Activated CD4-positive, alpha-beta T cell treated with anti-CD3 and anti-CD28 coated beads for 1 hour (primary cell): ENCODE measurements around the gene TBXAS1.

Experiments used
- DNase-seq: peaks from one replicate; pipeline ENCODE4 v3.0.0-alpha.2; 2020

The TBXAS1 gene

DNA sequence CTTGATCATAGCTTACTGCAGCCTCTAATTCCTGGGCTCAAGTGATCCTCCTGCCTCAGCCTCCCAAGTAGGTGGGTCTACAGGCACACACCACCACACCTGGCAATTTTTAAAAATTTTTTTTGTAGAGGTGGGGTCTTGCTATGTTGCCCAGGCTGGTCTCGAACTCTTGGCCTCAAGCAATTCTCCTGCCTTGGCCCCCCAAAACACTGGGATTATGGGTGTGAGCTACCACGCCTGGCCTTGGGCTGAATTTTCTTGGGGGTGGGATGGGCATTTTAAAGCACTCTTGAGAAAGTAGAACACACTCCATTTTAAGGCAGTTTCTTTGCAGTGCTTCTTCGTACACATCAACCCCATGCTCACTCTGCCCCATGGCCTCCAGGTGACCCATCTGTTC lies 28.7 kb downstream of the TBXAS1 start:
- no peak for DNase-seq

DNA sequence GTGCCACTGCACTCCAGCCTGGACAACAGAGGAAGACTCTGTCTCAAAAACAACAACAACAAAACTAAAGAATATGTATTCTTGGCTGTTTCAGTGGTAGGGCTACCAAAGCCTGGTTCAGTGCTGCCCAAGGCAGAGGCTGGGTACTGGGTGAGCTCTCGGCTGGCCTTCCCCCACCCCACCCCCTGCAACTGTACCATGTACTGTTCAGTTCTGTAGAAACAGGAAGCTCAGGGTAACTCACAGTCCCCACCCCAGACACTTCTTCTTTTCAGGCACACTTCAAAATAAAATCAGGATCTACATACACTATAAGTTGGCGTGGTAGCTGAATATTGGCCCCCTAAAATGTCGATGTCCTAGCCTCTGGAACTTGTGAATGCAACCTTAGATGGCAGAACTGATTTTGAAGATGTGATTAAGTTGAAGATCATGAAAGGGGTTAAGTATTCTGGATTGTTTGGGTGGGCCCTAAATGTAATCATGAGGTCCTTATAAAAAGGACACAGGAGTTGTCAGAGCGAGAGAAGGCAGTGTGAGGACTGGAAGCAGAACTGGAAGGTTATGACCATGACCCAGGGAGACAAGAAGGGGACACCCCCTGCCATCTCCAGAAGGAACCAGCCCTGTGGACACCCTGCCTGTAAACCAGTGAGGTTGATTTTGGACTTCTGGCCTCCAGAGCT lies 31.2 kb downstream of the TBXAS1 start:
- no peak for DNase-seq

DNA sequence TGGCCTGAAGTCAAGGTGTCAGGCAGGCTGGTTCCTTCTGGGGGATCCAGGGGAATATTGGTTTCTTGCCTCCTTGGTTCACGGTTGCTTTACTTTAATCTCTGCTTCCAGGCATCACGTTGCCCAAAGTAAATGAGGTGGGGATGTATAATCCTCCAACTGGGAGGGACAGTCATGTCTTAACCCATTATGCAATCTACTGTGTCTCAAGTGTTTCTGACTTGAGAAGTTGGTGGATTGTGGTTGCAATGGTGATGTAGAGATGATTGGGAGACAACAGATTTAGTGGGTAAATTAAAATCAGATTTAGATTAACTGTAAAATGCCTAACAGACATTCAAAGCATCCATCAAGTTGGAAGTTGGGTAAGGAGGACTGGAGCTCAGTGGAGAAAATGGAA lies 32.7 kb downstream of the TBXAS1 start:
- DNase-seq = no peak

DNA sequence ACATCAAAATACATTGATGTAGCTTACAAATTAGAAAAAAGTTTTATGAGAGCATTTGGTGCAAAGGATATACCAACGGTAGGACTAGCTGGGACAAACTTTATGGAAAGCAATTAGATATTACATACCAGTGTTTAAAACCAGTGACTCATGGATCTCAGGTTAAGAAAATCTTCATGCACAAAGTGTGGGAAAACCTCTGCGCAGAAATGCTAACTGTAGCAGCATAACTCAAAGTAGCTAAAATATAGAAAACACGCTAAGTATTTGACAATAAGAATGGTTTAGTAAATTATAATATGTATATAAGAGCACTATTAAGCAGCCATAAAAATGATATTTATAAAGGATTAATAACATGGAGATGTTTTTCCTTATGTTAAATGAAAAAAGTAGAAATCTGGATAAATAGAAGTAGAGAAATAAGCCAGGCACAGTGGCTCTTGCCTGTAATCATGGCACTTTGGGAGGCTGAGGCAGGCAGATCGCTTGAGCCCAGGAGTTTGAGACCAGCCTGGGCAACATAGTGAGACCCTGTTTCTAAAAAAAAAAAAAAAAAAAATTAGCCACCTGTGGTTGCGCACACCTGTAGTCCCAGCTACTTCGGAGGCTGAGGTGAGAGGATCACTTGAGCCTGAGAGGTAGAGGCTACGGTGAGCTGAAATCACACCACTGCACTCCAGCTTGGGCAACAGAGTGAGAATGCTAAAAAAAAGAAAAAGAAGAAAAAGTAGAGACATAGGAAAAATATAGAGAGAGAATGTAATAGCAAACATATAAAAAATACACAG lies 37.2 kb downstream of the TBXAS1 start:
- no peak for DNase-seq

DNA sequence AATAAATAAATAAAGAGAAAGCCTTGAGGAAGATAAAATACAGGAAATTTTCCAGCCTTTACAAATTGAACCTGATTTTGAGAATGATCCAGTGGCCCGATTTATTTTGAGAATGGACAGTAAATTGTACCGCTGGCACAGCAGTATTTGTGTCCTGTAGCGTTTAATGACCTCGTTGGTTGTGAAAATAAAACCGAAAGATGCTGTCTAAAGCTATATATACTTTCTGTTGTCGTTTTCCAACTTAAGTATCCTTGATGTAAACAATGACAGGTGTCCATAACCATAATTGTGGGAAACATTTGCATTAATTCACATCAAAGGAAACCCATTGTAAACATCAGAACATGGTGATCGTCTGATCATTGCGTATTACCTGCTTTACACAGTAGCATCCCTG lies 38.8 kb downstream of the TBXAS1 start:
- DNase-seq = no peak

DNA sequence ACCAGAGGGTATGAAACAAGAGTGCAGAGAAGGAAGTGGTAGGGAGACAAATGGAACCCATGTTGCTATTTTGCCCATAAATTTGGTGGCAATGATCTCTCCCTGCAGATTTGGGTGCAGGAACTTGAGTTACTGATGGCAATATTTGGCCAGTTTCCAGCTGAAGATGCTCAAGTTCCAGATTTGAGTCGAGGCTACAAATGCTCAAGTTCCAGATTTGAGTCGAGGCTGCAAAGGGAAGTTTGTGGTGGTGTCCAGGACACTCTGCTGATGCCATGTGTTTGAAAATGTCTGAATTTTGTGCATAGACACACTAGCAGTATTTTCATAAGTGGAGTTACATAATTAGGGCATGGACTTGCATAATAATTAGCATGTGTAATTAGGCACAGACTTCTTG lies 40.8 kb downstream of the TBXAS1 start:
- no peak for DNase-seq

DNA sequence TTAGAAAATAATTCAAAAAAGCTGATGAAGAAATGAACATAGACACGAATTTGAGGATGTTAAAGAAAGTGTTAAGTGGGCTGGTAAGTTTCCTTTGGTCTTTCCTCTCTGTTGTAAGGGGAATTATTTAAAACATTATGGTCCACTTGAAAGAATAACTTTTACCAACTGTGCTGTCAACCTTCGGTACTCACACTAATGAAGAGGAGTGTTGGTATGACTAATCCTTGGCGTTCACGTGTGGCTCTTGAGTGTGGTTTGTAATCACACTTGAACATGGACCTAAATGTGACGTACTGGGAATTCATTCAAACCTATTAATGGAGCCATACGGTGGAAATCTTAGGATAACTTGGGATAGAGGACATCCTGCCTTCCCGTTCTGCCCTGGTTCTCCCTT lies 41.3 kb downstream of the TBXAS1 start:
- no peak for DNase-seq

DNA sequence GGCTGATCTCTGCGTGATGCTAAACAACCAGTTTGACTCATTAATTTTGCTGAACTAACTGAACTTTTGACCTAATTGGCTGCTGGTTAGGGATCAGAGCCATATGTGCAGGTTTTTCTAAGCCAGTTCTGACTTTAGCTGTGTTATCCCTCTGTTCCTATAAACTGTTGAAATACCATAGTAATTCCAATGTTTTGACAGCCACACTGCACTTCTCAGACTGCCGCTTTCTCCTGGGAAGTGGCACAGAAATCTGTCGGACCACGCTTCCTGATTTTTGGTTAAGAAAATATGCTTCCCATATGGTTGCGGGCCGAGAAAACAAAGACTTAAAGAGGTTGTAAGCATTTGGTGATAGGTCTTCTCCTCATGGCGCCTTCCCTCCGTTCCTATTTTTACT lies 42.3 kb downstream of the TBXAS1 start:
- DNase-seq = no peak

DNA sequence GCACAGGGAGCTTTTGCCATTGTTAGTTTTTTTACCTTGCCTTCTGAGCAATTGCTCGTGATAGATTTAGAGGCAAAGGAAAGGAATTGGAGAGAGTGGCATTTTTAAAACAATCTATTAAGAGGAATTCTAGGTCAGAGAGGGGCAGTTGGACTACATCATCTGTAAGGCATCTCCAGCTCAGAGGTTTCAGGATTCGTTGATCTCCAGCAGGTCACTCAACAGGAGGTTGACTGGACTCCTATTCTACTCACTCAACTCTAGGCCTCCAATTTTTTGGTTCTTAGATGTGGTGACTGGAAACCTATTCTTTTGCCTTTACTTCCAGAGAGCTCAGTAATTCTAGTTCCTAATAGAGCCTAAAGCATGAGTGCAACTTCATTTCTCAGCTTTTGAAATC lies 42.8 kb downstream of the TBXAS1 start:
- DNase-seq = no peak

DNA sequence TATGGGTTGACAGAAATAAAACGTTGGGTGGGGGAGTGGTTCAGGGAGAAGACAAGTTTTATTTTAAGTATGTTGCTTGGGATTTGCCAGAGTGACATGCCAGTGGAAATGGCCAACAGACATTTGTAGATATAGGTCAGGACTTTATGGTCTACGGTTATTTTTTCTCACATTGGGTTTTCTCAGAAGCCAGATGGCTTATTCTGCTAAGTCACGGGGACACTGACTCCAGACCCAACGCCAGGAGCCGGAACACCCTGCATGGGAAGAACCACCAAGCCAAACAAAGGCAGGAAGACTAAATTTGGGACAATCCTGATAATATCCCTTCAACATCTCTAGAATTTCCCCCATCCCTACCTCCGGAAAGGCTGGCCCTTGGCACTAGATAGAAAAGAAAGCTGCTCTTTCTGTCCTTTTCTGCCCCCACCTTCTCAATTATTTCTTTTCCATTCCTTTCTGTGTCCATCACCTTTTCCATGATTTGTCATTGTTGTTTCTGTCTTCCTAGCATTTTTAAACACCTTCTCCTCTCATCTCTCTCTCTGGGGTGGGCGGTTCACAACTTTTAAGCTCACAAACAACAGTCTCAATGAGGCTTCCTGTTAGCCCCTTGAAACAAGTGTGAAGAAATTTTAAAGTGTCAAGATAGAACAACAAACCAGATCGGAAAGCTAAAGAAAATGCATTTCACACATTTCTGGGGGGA lies 44.7 kb downstream of the TBXAS1 start:
- no peak for DNase-seq

DNA sequence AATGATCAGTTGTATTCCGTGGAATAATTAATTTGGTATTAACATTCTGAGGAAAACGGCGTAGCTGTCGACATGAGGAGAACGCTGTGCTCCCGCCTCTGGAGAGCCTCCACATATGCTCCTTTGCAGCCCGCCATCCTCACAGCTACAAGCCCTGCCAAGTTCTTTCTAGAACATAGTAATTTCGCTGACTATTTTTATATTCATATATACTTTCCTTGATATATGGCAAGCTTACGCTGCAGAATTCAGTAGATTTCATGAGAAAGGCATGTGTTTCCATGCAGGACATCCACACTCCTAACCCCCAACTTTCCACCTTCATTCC lies 45.2 kb downstream of the TBXAS1 start:
- DNase-seq = no peak

DNA sequence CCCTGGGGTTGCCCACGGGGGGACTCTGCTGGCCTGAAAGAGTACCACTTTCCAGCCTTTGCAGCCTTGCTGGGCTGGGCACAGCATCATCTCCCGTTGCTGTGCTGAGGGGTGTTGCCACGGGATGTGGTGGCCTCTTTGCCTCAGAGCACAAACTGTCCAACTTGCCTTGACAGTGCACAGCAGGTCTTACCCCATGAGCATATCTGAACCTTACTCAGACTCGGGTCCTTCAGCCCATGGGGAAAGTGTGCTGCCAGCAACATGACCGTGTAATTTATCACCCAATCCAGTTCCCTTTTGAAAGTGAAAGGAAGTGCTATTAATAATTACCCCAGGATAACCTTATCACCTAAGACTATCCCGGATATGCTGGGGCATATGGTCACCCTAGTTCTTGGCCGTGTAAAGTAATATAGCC lies 46.8 kb downstream of the TBXAS1 start:
- DNase-seq = no peak

DNA sequence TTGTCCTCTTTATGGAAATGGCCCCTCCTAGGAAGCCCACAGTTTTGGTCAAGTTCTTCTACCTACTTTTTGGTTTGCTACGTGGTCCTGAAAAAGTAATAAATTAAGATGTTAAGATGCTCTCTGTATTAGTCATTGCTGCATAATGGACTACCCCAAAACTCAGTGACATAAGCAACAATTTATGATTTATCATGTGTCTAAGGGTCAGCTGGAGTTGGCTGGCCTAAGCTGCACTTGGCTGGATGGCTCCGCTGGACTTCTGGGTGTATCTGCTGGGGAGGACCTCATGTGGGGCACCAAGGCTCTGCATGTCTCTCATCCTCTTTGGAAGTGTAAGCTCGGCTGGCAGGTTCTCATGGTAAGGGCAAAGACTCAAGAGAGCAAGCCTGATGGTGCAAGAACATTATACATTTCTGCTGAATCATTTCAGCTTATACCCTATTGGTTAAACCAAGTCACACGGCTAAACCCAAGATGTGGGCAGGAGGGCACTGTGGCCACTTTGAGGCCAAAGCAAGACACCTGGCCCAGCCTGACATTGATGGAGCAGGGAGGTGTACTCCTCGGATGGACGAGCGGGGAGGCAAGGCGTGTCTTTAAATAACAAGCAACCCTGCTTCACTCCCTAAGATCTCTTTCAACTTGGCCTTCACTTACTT lies 47.7 kb downstream of the TBXAS1 start:
- no peak for DNase-seq

DNA sequence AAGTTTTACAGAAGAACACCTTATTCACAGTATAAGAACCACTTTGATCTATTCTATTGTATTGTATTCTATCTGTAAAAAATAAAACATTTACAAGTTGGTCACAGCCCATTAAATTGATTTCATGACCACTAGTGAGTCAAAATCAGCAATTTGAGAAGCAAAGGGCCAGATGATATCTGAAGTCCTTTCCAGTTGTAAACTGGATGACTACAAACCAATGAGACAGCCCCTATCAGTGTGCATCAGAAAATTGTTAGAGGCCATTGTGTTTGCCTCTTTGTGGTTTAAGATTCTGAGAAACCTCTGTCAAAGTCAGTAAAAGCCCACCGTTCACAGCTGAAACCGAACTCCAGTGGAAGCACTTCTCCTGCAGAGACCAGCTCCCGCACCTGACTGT lies 54.8 kb downstream of the TBXAS1 start:
- no peak for DNase-seq

DNA sequence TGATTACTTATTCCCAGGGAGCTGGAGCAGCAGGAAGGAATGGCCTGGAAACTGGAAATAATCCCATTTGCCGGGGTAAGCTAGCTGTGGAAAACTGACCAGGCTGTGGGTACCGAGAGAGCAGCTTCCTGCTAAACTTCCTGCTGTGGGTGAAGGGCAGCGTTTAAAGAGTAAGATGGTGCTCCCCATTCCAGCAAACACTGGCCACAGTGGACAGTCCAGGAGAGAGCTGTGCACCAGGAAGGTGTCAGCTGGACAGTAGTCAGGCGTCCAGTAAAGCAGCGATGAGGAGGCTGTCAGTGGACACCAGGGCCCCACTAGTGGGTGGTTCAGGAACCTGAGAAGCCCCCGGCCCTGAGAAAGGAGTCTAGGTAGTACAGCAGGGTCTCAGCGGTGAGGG lies 55.4 kb downstream of the TBXAS1 start:
- DNase-seq = no peak

DNA sequence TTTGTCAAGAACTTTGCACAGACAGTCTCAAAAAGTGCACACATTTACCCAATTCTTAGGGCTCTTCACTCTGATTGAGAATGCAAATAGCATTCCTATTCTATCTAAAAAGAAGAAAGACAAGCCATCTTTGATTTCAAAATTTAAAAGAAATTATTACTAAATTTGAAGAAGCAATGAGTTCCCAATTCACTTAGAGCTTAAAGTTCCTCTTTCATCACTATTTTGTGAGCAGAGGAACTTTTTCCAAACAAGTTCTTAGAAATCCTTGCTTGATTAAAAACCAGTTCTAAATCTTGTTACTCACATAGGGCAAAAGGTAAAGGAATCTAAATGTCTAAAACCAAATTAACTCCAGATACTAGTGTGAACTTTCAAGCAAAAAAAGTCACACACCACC lies 56.4 kb downstream of the TBXAS1 start:
- no peak for DNase-seq

DNA sequence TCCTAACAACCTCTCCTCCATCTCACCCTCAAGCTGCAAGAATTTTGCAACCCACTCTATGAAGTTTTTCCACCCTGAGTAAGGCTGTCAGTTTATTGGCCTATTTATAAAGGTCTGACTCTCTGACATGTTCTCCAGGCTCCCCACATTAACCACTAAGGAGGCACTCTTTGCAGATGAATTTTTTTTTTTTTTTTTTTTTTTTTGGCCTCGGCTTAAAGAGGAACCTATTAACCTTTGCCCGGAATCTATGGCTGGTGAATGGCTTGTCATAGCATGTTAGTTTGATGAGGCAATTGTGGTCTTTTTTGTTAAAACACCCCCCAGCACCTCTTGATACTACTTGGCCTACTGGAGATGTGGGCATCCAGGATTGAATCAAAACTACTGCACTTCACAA lies 57.1 kb downstream of the TBXAS1 start:
- no peak for DNase-seq

DNA sequence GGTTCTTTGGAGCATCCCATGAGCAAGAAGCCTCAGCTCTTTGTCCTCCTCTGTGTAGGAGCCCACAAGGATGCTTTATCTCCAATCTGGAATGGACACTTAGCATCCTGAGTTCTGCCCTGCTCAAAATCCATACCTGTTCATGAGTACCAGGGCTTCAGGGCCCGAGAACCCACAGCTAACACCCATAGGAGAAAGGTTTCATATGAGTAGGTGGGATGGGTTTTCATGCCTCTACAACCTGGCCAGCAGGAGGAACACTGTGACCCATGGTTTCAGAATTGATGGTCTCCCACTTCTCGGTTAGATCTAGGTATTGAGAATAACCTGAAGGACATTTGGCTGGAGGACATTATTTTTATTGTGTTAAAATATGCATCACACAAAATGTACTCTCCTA lies 57.8 kb downstream of the TBXAS1 start:
- no peak for DNase-seq

DNA sequence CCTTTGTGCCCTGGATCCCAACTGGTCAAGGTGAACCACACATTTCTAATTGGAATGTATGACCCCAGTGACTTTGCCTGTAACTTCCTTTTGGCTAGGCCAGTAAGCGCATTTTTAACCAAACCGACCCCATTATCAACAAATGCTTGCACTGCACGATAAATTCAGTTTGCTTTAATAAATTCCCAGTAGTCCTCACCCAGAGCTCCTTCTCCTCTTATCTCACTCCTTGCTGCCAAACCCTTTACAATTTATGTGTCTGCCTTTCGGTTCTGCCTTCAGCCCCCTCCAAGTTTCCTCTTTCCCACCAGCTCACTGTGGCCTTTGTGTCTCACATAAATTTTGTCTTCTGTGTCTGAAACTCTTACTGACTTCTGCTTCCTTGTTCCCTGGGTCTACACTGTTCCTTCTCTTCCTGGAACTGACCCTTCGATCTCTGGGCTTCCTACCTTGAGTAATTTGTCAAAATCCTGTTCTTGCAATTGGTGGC lies 59.0 kb downstream of the TBXAS1 start:
- no peak for DNase-seq

DNA sequence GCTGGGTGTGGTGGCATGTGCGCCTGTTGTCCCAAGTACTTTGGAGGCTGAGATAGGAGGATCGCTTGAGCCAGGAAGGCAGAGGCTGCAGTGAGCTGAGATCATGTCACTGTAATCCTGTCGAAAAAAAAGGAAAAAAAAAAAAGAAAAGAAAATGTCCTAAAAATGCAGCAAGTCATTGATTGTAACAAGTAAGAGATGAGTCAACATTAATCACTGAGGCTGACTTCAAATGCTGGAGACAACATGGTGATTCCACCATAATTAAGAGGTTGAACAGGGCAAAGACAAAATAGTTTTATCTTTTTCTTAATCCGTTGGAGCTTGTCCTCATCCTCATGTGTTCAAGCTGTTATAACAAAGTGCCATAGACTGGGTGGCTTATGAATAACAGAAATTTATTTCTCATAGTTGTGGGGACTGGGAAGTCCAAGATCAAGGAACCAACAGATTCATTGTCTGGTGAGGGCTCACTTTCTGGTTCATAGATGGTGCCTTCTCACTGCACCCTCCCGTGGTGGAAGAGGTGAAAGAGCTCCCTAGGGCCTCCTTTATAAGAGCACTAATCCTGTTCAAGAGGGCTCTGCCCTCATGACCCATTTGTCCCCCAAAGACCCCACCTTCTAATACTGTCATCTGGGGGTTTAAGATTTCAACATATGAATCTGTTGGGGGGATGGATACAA lies 60.3 kb downstream of the TBXAS1 start:
- no peak for DNase-seq

DNA sequence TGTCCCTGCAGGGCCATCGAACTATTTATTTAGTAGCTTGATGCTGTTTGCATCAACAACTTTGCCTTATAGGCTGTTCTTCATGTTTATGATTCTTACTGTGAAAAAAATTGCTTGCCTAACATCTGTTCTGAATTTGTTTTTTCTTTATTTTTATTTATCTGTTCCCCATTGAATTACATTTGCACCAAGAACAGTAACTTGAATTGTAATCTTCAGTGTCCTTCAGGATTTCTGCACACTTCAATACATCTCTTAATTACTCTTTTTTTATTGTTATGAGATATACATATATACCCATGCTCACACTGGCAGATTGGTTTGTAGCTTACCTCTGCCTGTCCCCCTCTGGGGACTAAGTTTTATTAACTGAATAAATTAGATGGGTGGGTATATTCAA lies 64.4 kb downstream of the TBXAS1 start:
- DNase-seq = no peak

DNA sequence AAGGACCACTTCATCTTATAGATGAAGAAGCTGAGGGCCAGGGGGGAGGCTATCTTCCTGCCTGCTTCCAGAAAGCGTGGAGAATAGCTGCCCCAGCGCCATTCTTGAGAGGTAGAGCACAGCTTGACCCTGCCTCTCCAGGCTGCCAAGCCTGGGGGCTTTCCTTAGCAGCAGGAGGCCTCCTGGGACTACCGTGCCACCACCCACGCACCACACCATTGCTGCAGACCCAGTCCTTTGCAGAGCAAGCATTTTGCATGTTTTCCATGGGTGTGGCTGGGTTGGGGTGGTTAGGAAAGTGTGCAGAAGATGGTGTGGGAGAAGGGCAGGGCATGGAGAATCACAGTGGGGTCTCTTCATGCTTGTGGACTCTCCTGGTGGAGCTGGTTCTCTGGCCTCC lies 64.9 kb downstream of the TBXAS1 start:
- no peak for DNase-seq
